Upper lobe of left lung (tissue), 4 donors: Measurements from ENCODE around the gene MKKS.

Experiments
- CTCF ChIP-seq, 6 experiments: fragments of 450-650 bp in 4 of 6; fragments of 200-600 bp in 2 of 6; sonication (generic) in 2 of 6; IDR thresholded peaks; one replicate each; pipeline ENCODE4 v1.5.1; 2016 to 2019; ENCODE audit warnings: antibody characterized with exemption in 6 of 6
- POLR2A ChIP-seq, 4 donors: fragments of 450-650 bp; IDR thresholded peaks; one replicate each; pipeline ENCODE4 v1.5.1; 2016 to 2017; ENCODE audit warnings: antibody characterized with exemption in 4 of 4, mild to moderate bottlenecking in 2 of 4

GRCh38 chr20:10369723-10370090 is 64.3 kb downstream of the MKKS start:
- TF ChIP-seq CTCF (IDR thresholded peaks at IDR 0.05) (no peak), POLR2A (IDR thresholded peaks at IDR 0.05) (no peak)
